Progenitor cell of endocrine pancreas (in vitro differentiated cells): ENCODE data around the gene THTPA. TPM values are rescaled to one million over a fixed set of nuclear protein-coding genes. Genes with fewer than 3 reads are reported as not detected.
"Not testable (repeated sequence)": the region's sequence is repeated elsewhere in the genome, so short reads cannot be mapped to it uniquely, and the experiment has no call there.

Experiments
- DNase-seq: peaks from one replicate; pipeline ENCODE4 v3.0.0; 2021; ENCODE audit warnings: low spot score; ENCODE audit not compliant: unreplicated experiment
- H3K27ac Mint-ChIP-seq: 2 replicates; pipeline ENCODE4 v1.8.0; 2021; ENCODE audit warnings: mild to moderate bottlenecking, moderate library complexity, mixed read lengths
- H3K27me3 Mint-ChIP-seq: 2 replicates; pipeline ENCODE4 v1.8.0; 2021; ENCODE audit warnings: mixed read lengths
- H3K36me3 Mint-ChIP-seq: 2 replicates; pipeline ENCODE4 v1.8.0; 2022; ENCODE audit warnings: mixed read lengths; ENCODE audit not compliant: insufficient read depth
- H3K4me1 Mint-ChIP-seq: 2 replicates; pipeline ENCODE4 v1.8.0; 2021; ENCODE audit warnings: low read depth, mixed read lengths
- H3K4me3 Mint-ChIP-seq: 2 replicates; pipeline ENCODE4 v1.8.0; 2021; ENCODE audit warnings: low read depth, mild to moderate bottlenecking, moderate library complexity, mixed read lengths
- H3K9me3 Mint-ChIP-seq: 2 replicates; pipeline ENCODE4 v1.8.0; 2021; ENCODE audit warnings: low read depth, mixed read lengths
- total RNA-seq: library from RNA; stranded (reverse); gene quantifications from 2 replicates; pipeline ENCODE4 v1.2.1, GENCODE V29; 2021
- TF ChIP-seq, protein P1 (sequence below): fragments of 200-600 bp; sonication (generic); IDR thresholded peaks from one replicate; pipeline ENCODE4 v1.5.0; 2021; ENCODE audit warnings: antibody characterized with exemption, mild to moderate bottlenecking; ENCODE audit not compliant: unreplicated experiment

THTPA gene
- total RNA-seq, 1 donor from 2014 or later, result 20.6 TPM

DNA sequence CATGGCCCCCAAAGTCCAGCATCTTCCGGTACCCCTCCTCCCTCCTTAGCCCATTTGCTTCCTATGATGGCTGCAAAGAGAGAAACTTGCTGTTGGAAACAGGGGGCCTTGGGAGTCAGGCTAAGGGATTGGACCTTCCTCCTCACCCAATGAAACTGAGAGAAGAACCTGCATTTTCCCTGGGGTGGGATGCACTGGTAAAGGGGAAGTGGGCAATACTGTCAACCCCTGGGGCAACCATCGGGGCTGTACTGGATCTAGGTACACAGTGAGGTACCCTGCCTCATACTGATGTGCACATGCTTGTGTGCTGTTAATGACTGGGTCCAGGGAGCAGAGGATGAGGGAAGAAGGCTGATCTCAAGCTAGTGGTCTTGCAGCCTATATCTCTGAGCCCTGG lies 33.5 kb downstream of the THTPA start:
- peaks cover 14% of the 10 kb centered on the region for H3K27me3 Mint-ChIP-seq
- no peak for DNase-seq
- H3K36me3 Mint-ChIP-seq, result no peaks in the 10 kb centered on the region
- no peak overlapping the region for H3K27ac Mint-ChIP-seq
- TF ChIP-seq, protein P1, sequence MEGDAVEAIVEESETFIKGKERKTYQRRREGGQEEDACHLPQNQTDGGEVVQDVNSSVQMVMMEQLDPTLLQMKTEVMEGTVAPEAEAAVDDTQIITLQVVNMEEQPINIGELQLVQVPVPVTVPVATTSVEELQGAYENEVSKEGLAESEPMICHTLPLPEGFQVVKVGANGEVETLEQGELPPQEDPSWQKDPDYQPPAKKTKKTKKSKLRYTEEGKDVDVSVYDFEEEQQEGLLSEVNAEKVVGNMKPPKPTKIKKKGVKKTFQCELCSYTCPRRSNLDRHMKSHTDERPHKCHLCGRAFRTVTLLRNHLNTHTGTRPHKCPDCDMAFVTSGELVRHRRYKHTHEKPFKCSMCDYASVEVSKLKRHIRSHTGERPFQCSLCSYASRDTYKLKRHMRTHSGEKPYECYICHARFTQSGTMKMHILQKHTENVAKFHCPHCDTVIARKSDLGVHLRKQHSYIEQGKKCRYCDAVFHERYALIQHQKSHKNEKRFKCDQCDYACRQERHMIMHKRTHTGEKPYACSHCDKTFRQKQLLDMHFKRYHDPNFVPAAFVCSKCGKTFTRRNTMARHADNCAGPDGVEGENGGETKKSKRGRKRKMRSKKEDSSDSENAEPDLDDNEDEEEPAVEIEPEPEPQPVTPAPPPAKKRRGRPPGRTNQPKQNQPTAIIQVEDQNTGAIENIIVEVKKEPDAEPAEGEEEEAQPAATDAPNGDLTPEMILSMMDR, result no peak
- no peaks in the 10 kb centered on the region for H3K4me1 Mint-ChIP-seq
- H3K4me3 Mint-ChIP-seq, result no peak overlapping the region
- H3K9me3 Mint-ChIP-seq, result peaks cover 11% of the 10 kb centered on the region

DNA sequence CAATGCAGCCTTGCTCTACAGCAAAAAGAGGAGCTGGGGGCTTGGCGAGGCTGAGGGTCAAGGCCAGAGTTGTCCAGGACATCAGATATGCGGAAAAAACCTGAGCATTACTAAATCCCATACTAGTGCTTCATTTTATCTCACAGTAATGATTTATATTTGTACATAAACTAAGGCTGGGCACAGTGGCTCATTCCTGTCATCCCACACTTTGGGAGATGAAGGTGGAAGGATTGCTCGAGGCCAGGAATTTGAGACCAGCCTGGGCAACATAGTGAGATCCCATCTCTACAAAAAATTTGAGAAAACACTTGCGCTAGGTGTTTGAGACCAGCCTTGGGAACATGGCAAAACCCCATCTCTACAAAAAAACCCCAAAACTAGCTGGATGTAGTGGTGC lies 34.1 kb downstream of the THTPA start:
- TF ChIP-seq, protein P1, result no peak
- no peak overlapping the region for H3K4me3 Mint-ChIP-seq

DNA sequence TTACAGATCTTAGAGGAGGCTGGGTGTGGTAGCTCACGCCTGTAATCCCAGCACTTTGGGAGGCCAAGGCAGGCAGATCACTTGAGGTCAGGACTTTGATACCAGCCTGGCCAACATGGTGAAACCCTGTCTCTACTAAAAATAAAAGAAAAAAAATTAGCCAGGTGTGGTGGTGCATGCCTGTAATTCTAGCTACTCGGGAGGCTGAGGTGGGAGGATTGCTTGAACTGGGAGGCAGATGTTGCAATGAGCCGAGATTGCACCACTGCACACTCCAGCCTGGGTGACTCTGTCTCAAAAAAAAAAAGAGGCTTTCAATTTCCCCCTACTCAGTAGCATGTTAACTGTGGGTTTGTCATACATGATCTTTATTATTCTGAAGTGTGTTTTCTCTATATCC lies 38.1 kb downstream of the THTPA start:
- H3K36me3 Mint-ChIP-seq, H3K27ac Mint-ChIP-seq, DNase-seq, H3K4me3 Mint-ChIP-seq, H3K9me3 Mint-ChIP-seq, H3K4me1 Mint-ChIP-seq: not testable (repeated sequence)
- peaks cover 11% of the 10 kb centered on the region for H3K27me3 Mint-ChIP-seq

More for the DNA sequence above, 34.1 kb downstream of the THTPA start:
- Mint-ChIP-seq H3K36me3 (no peaks in the 10 kb centered on the region), H3K4me1 (no peaks in the 10 kb centered on the region), H3K27ac (no peak overlapping the region), H3K9me3 (peaks cover 11% of the 10 kb centered on the region), H3K27me3 (peaks cover 17% of the 10 kb centered on the region)
- DNase-seq, result no peak

DNA sequence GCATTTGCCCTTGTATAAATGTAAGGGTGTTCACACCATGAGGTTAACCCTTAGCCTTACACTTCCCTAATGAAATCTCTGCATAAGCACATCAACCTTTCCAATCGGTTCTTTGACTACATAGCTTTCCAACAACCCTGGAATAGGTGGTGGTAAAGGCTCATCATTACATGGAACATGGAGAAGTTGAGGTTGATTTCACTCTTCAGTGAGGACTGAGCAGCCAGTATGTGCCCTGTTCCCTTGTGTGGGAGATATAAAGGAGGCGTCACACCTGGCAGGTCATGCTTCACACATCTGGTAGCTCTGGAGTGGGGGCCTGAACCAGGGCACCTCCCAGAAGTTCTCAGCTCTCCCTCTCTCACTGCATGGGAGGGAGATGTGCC lies 44.2 kb downstream of the THTPA start:
- Mint-ChIP-seq H3K4me3 (no peak overlapping the region), H3K27ac (no peak overlapping the region), H3K9me3 (no peaks in the 10 kb centered on the region), H3K36me3 (no peaks in the 10 kb centered on the region), H3K4me1 (no peaks in the 10 kb centered on the region), H3K27me3 (peaks cover 5% of the 10 kb centered on the region)
- TF ChIP-seq, protein P1, result no peak
- DNase-seq, result no peak

DNA sequence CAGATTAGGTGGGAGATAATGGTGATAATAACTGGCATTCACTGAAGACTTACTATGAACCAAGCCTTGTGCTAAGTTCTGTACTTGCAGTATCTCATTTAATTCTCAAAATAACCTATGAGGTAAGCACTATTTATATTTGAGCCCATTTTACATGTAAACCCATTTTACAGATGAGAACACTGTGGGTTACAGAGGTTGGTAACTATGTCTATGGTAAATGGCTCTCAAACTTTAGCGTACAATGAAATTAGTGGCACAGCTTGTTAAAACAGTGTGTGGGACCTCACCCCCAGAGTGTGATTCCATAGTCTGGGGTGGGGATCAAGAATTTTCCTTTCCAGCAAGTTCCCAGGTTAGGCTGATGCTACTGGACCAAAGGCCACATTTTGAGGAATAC lies 44.7 kb downstream of the THTPA start:
- H3K4me3 Mint-ChIP-seq, result no peak overlapping the region
- peaks cover 8% of the 10 kb centered on the region for H3K27me3 Mint-ChIP-seq
- TF ChIP-seq, protein P1, result no peak
- no peaks in the 10 kb centered on the region for H3K36me3 Mint-ChIP-seq
- DNase-seq, result no peak
- no peak overlapping the region for H3K27ac Mint-ChIP-seq
- H3K4me1 Mint-ChIP-seq, result no peaks in the 10 kb centered on the region
- H3K9me3 Mint-ChIP-seq, result no peaks in the 10 kb centered on the region

DNA sequence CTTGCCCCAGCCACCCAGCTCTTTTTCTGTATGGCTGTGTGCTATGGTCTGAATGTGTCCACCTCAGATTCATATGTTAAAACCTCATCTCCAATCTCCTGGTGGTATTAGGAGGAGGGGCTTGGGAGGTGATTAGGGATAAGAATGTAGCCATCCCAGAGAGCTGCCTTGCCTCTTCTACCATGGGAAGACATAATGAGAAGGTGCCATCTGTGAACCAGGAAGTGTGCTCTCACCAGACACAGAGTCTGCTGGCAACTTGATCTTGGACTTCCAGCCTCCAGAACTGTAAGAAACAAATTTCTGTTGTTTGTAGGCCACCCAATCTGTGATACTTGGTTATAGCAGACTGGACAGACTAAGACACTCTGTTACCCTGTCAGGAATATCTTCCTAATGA lies 45.4 kb downstream of the THTPA start:
- no peak overlapping the region for H3K27ac Mint-ChIP-seq
- no peak overlapping the region for H3K4me3 Mint-ChIP-seq
- H3K9me3 Mint-ChIP-seq, result no peaks in the 10 kb centered on the region
- TF ChIP-seq, protein P1, result no peak
- no peaks in the 10 kb centered on the region for H3K4me1 Mint-ChIP-seq
- H3K36me3 Mint-ChIP-seq, result no peaks in the 10 kb centered on the region
- no peak for DNase-seq
- H3K27me3 Mint-ChIP-seq, result peaks cover 11% of the 10 kb centered on the region
